Measurements from ENCODE around the gene MET.

DNA sequence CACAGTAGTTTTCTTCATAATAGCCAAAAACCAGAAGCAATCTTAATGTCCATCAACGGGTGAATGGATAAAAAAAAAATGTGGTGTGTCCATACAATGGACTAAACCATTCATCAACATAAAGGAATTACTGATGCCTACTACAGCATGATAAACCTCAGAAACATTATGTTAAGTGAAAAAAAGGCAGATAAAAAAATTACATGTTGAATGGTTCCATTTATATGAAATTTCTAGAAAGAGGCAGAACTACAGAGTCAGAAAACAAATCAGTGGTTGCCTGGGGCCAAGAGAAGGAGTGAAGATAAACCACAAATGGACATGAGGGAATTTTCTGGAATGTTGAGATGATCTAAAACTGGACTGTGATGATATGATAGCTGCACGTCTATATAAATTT is 115.9 kb downstream of the MET start:
- no peak for TF ChIP-seq POLR2AphosphoS2 (conservative IDR thresholded peaks at IDR 0.05; ENCODE audit: low read length)
- TF ChIP-seq, protein P1, sequence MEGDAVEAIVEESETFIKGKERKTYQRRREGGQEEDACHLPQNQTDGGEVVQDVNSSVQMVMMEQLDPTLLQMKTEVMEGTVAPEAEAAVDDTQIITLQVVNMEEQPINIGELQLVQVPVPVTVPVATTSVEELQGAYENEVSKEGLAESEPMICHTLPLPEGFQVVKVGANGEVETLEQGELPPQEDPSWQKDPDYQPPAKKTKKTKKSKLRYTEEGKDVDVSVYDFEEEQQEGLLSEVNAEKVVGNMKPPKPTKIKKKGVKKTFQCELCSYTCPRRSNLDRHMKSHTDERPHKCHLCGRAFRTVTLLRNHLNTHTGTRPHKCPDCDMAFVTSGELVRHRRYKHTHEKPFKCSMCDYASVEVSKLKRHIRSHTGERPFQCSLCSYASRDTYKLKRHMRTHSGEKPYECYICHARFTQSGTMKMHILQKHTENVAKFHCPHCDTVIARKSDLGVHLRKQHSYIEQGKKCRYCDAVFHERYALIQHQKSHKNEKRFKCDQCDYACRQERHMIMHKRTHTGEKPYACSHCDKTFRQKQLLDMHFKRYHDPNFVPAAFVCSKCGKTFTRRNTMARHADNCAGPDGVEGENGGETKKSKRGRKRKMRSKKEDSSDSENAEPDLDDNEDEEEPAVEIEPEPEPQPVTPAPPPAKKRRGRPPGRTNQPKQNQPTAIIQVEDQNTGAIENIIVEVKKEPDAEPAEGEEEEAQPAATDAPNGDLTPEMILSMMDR (IDR thresholded peaks at IDR 0.05): no peak
- no peak for TF ChIP-seq SMC3 (IDR thresholded peaks at IDR 0.05)
- TF ChIP-seq, protein P2, sequence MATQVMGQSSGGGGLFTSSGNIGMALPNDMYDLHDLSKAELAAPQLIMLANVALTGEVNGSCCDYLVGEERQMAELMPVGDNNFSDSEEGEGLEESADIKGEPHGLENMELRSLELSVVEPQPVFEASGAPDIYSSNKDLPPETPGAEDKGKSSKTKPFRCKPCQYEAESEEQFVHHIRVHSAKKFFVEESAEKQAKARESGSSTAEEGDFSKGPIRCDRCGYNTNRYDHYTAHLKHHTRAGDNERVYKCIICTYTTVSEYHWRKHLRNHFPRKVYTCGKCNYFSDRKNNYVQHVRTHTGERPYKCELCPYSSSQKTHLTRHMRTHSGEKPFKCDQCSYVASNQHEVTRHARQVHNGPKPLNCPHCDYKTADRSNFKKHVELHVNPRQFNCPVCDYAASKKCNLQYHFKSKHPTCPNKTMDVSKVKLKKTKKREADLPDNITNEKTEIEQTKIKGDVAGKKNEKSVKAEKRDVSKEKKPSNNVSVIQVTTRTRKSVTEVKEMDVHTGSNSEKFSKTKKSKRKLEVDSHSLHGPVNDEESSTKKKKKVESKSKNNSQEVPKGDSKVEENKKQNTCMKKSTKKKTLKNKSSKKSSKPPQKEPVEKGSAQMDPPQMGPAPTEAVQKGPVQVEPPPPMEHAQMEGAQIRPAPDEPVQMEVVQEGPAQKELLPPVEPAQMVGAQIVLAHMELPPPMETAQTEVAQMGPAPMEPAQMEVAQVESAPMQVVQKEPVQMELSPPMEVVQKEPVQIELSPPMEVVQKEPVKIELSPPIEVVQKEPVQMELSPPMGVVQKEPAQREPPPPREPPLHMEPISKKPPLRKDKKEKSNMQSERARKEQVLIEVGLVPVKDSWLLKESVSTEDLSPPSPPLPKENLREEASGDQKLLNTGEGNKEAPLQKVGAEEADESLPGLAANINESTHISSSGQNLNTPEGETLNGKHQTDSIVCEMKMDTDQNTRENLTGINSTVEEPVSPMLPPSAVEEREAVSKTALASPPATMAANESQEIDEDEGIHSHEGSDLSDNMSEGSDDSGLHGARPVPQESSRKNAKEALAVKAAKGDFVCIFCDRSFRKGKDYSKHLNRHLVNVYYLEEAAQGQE (IDR thresholded peaks at IDR 0.05): no peak
- TF ChIP-seq, protein P3, sequence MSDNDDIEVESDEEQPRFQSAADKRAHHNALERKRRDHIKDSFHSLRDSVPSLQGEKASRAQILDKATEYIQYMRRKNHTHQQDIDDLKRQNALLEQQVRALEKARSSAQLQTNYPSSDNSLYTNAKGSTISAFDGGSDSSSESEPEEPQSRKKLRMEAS (IDR thresholded peaks at IDR 0.05): no peak
- TF ChIP-seq ZFP36 (IDR thresholded peaks at IDR 0.05; ENCODE audit: borderline replicate concordance, partially characterized antibody): no peak
- TF ChIP-seq RNF2 (IDR thresholded peaks at IDR 0.05; ENCODE audit: borderline replicate concordance, low read depth): no peak
- no peak for TF ChIP-seq MAFK (IDR thresholded peaks at IDR 0.05; ENCODE audit: partially characterized antibody)

Data from A549 (cell line).